Chondrocyte (in vitro differentiated cells): ENCODE data around the gene AGBL4. TPM values are rescaled to one million over a fixed set of nuclear protein-coding genes. Genes with fewer than 3 reads are reported as not detected.

ENCODE experiments used
- DNase-seq: peaks from one replicate; pipeline ENCODE4 v3.0.0; 2021; ENCODE audit warnings: mixed read lengths, low spot score
- H3K27ac Mint-ChIP-seq: one replicate; pipeline ENCODE4 v1.8.0; 2021; ENCODE audit warnings: mild to moderate bottlenecking, moderate library complexity, mixed read lengths; ENCODE audit not compliant: unreplicated experiment
- H3K27me3 Mint-ChIP-seq: 2 replicates; pipeline ENCODE4 v1.8.0; 2021; ENCODE audit warnings: low read depth, mixed read lengths
- H3K36me3 Mint-ChIP-seq: 2 replicates; pipeline ENCODE4 v1.8.0; 2021; ENCODE audit warnings: low read depth, mixed read lengths
- H3K4me1 Mint-ChIP-seq: 2 replicates; pipeline ENCODE4 v1.8.0; 2021; ENCODE audit warnings: low read depth, mild to moderate bottlenecking, mixed read lengths
- H3K4me3 Mint-ChIP-seq: one replicate; pipeline ENCODE4 v1.8.0; 2021; ENCODE audit warnings: mild to moderate bottlenecking, moderate library complexity, mixed read lengths; ENCODE audit not compliant: unreplicated experiment
- H3K9me3 Mint-ChIP-seq: 2 replicates; pipeline ENCODE4 v1.8.0; 2021; ENCODE audit warnings: low read depth, mixed read lengths
- CTCF ChIP-seq: fragments of 200-600 bp; sonication (generic); IDR thresholded peaks from 2 replicates; pipeline ENCODE4 v1.5.0; 2021; ENCODE audit warnings: antibody characterized with exemption, mild to moderate bottlenecking, moderate library complexity
- total RNA-seq: library from RNA; stranded (reverse); gene quantifications from 3 replicates; pipeline ENCODE4 v1.2.1, GENCODE V29; 2021

AGBL4 gene
- total RNA-seq, 1 donor from 2014 or later = not detected

DNA sequence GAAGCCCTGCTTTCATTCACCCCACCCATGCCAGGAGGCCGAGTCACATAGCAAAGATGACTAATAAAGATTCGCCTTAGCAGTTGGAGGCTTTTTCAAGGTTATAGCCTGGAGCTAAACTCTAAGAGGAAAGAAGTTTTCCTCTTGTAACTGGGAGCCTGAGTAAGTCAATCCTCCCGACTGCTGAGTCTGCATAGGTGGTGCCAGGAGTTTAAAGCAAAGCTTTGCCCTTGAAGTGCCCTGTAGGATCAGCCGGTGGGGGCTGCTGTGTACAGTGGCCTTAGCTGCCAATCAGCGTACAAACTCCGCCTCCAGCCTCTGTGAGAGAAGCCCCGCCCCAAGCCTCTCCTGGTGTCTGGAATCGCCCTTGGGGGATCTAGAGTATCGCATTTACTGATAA lies 1404.2 kb downstream of the AGBL4 start:
- Mint-ChIP-seq H3K27ac (no peak overlapping the region), H3K4me3 (no peak overlapping the region), H3K27me3 (peaks cover 32% of the 10 kb centered on the region), H3K4me1 (peaks cover 14% of the 10 kb centered on the region), H3K9me3 (no peaks in the 10 kb centered on the region), H3K36me3 (no peaks in the 10 kb centered on the region)
- no peak for TF ChIP-seq CTCF
- no peak for DNase-seq

GRCh38 chr1:48617252-48617651 lies 1406.5 kb downstream of the AGBL4 start:
- Mint-ChIP-seq H3K27me3 (peaks cover 16% of the 10 kb centered on the region), H3K27ac (no peak overlapping the region), H3K9me3 (no peaks in the 10 kb centered on the region), H3K36me3 (no peaks in the 10 kb centered on the region), H3K4me1 (peaks cover 14% of the 10 kb centered on the region), H3K4me3 (no peak overlapping the region)
- no peak for DNase-seq
- TF ChIP-seq CTCF = no peak

DNA sequence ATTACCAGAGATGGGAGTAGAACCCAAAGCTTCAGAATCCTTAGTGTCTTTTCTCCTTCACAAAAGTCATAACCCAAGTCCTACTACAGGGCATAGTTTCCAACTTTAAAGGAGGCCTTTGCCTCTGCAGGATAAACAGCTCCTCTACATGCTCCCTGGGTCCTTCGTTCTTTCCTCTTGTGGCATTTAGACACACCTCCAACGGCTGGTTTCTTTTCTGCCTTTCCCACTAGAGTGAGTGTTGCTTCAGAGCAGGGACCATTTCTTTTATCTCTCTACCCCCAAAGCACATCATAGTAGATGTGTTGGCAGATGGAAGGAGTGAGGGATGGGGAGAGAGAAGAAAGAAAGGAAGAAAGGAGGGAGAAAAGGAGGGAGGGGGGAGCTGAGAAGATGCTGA lies 1407.0 kb downstream of the AGBL4 start:
- no peaks in the 10 kb centered on the region for H3K36me3 Mint-ChIP-seq
- H3K27me3 Mint-ChIP-seq = peaks cover 11% of the 10 kb centered on the region
- H3K9me3 Mint-ChIP-seq = no peaks in the 10 kb centered on the region
- H3K27ac Mint-ChIP-seq = no peak overlapping the region
- no peak for DNase-seq
- peaks cover 14% of the 10 kb centered on the region for H3K4me1 Mint-ChIP-seq
- H3K4me3 Mint-ChIP-seq = no peak overlapping the region
- no peak for TF ChIP-seq CTCF

DNA sequence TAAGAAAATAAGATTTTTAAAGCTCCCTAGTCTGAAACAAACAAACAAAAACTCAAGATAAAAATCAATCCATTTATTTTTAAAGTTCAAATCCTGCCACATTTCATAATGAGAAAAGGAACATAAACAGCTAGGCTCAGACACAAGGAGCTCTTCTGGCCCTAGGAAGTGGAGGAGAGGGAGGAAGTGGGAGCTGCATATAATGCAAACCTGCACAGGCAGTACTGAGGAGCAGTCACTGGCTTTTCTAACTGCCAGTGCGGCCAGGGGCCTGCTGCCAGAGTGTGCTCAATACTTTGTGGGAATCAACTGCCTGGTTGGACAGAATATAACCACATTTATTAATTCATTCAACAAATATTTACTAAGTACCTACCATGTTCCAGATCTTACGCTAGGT lies 1411.9 kb downstream of the AGBL4 start:
- no peak for DNase-seq
- peaks cover 14% of the 10 kb centered on the region for H3K27me3 Mint-ChIP-seq
- no peaks in the 10 kb centered on the region for H3K9me3 Mint-ChIP-seq
- H3K36me3 Mint-ChIP-seq = no peaks in the 10 kb centered on the region
- no peak overlapping the region for H3K4me3 Mint-ChIP-seq
- no peak for TF ChIP-seq CTCF
- no peak overlapping the region for H3K27ac Mint-ChIP-seq
- no peaks in the 10 kb centered on the region for H3K4me1 Mint-ChIP-seq

- Mint-ChIP-seq H3K9me3 (no peaks in the 10 kb centered on the region), H3K27ac (no peak overlapping the region), H3K36me3 (no peaks in the 10 kb centered on the region), H3K27me3 (peaks cover 15% of the 10 kb centered on the region), H3K4me3 (no peak overlapping the region), H3K4me1 (no peaks in the 10 kb centered on the region)
- TF ChIP-seq CTCF = no peak
- no peak for DNase-seq
Measured at GRCh38 chr1:48610628-48611542, 1412.9 kb downstream of the AGBL4 start.
